GM12878 (cell line): ENCODE data around the gene MYOCD. TPM values are rescaled to one million over a fixed set of nuclear protein-coding genes. Genes with fewer than 3 reads are reported as not detected.

Source experiments
- ATAC-seq: fragments of 200-7000 bp; cut with Tn5 transposase; 3 replicates; pipeline ENCODE4 v1.9.1; 2020; ENCODE audit warnings: mild to moderate bottlenecking, moderate library complexity
- BruUV-seq: library from RNA; stranded (reverse); fragments of 400-500 nt; replicated peaks from 2 replicates; lab custom pipeline; 2021; lab: Mats Ljungman, UMichigan
- CTCF ChIA-PET: fragments of 300-600 bp; sonication (Branson Sonifier 250); formaldehyde crosslinking; extraction: SDS; loops from one replicate; lab custom pipeline; 2021; ENCODE audit warnings: inconsistent platforms; lab: Yijun Ruan, JAX
- POLR2A ChIA-PET: fragments of 350-600 bp; formaldehyde crosslinking; extraction: SDS; loops from one replicate; lab custom pipeline; 2021; ENCODE audit warnings: inconsistent platforms; lab: Charles Lee
- RAD21 ChIA-PET: fragments of 300-600 bp; sonication (Branson Sonifier 250); formaldehyde crosslinking; loops from one replicate; lab custom pipeline; 2023; ENCODE audit warnings: antibody characterized with exemption; ENCODE audit not compliant: unreplicated experiment; lab: Charles Lee
- SMC1A ChIA-PET: fragments of 300-600 bp; sonication (Branson Sonifier 250); formaldehyde crosslinking; loops from one replicate; lab custom pipeline; 2023; ENCODE audit not compliant: unreplicated experiment, uncharacterized antibody; lab: Charles Lee
- DNase-seq: peaks from one replicate; pipeline ENCODE4 v3.0.0-alpha.2; 2011; ENCODE audit warnings: low read depth, low spot score
- FAIRE-seq: peaks from 3 replicates; lab custom pipeline; 2011; peaks lifted over from hg19 to GRCh38; lab: Jason Lieb, UNC
- H2AFZ ChIP-seq: 2 replicates; pipeline ENCODE4 v1.6.0; 2011; ENCODE audit warnings: low read depth, low read length, control low read depth; ENCODE audit not compliant: control insufficient read depth
- H3K27ac ChIP-seq: 2 replicates; pipeline ENCODE4 v1.5.1; 2011; ENCODE audit warnings: control low read depth; ENCODE audit not compliant: control insufficient read depth, insufficient read depth
- H3K27me3 ChIP-seq, 2 experiments: replicated peaks in 1 of 2; 2 replicates each; pipeline versions ENCODE4 v1.6.0 to v1.6.1; 2011; ENCODE audit warnings: low read length in 1 of 2; ENCODE audit not compliant: control insufficient read depth in 2 of 2, insufficient read depth in 2 of 2
- H3K36me3 ChIP-seq, 2 experiments: 2 replicates each; pipeline ENCODE4 v1.5.1; 2011; ENCODE audit warnings: low read length in 1 of 2; ENCODE audit not compliant: control insufficient read depth in 2 of 2, insufficient read depth in 2 of 2
- H3K4me1 ChIP-seq: 2 replicates; pipeline ENCODE4 v1.6.1; 2011; ENCODE audit warnings: mild to moderate bottlenecking, low read length, moderate library complexity, mixed read lengths; ENCODE audit not compliant: control insufficient read depth, insufficient read depth
- H3K4me2 ChIP-seq: 2 replicates; pipeline ENCODE4 v1.6.0; 2011; ENCODE audit warnings: control low read depth; ENCODE audit not compliant: control insufficient read depth, insufficient read depth
- H3K4me3 ChIP-seq: fragments of 200-600 bp; sonication (generic); 2 replicates; pipeline ENCODE4 v1.5.1; 2016
- H3K79me2 ChIP-seq: 2 replicates; pipeline ENCODE4 v1.6.0; 2011; ENCODE audit warnings: low read length; ENCODE audit not compliant: control insufficient read depth, insufficient read depth
- H3K9ac ChIP-seq: 2 replicates; pipeline ENCODE4 v1.8.0; 2011; ENCODE audit warnings: low read length, control low read depth, mixed read lengths; ENCODE audit not compliant: control insufficient read depth, insufficient read depth
- H3K9me3 ChIP-seq: replicated peaks from 3 replicates; pipeline ENCODE4 v1.5.1; 2011; ENCODE audit warnings: mild to moderate bottlenecking, low read length; ENCODE audit not compliant: control insufficient read depth, insufficient read depth
- H4K20me1 ChIP-seq: 2 replicates; pipeline ENCODE4 v1.6.0; 2011; ENCODE audit not compliant: control insufficient read depth, insufficient read depth
- POLR2AphosphoS5 ChIP-seq: IDR thresholded peaks from 2 replicates; pipeline ENCODE4 v1.6.1; 2011; ENCODE audit warnings: mild to moderate bottlenecking, low read length, inconsistent platforms
- RB1 ChIP-seq: fragments of 450-650 bp; formaldehyde crosslinking; IDR thresholded peaks from 2 replicates; pipeline ENCODE4 v1.6.1; 2017; ENCODE audit warnings: mild to moderate bottlenecking, borderline replicate concordance
- SREBF1 ChIP-seq: IDR thresholded peaks from 2 replicates; pipeline ENCODE4 v1.6.1; 2012; ENCODE audit warnings: mild to moderate bottlenecking, low read length
- TCF7 ChIP-seq: IDR thresholded peaks from 2 replicates; pipeline ENCODE4 v1.6.1; 2014; ENCODE audit warnings: antibody characterized with exemption, borderline replicate concordance
- ZNF622 ChIP-seq: fragments of 450-650 bp; IDR thresholded peaks from 2 replicates; pipeline ENCODE4 v1.6.1; 2017; ENCODE audit warnings: mild to moderate bottlenecking, inconsistent platforms
- WGBS: methylation state at CpG from one replicate; pipeline ENCODE4 v1.1.6; 2016; ENCODE audit warnings: low lambda C conversion rate; ENCODE audit not compliant: insufficient replicate concordance, insufficient coverage; ENCODE audit errors: missing lambda C conversion rate; 5-methylcytosine and 5-hydroxymethylcytosine counted together
- in situ Hi-C: fragments of 300-500 bp; cut with MboI; formaldehyde crosslinking; loops from 9 replicates; pipeline ENCODE4 v1.14.3; 2018; ENCODE audit warnings: mixed read lengths
- intact Hi-C: fragments of 100-400 bp; cut with micrococcal nuclease; formaldehyde crosslinking; loops from one replicate; pipeline ENCODE4 v1.14.2; 2022; ENCODE audit not compliant: unreplicated experiment
- polyA plus RNA-seq, 11 experiments: library from polyadenylated mRNA; depleted of rRNA in 4 of 11; unstranded in 6 of 11; stranded (reverse) in 5 of 11; fragments of >200 nt; fragmentation: Nextera tagmentation in 4 of 11; fragmentation: Illumina TruSeq in 1 of 11; extraction: Ambion mirVana in 4 of 11; extraction: Trizol in 1 of 11; gene quantifications; 1 replicate in 1 of 11; 2 replicates in 10 of 11; pipeline versions ENCODE4 v1.2.1 to v1.2.3, GENCODE V29; 2011 to 2016; ENCODE audit warnings: inconsistent platforms in 2 of 11, missing spikeins in 2 of 11, low read depth in 1 of 11
- total RNA-seq, 4 experiments: library from RNA; depleted of rRNA in 3 of 4; stranded (reverse); fragments of >200 nt in 3 of 4; fragmentation: Illumina TruSeq in 1 of 4; extraction: Trizol in 1 of 4; gene quantifications; 2 replicates each; pipeline versions ENCODE4 v1.2.1 to v1.2.3, GENCODE V29; 2013 to 2021
- TF ChIP-seq, protein P1 (sequence below): fragments of 450-650 bp; formaldehyde crosslinking; IDR thresholded peaks from 2 replicates; pipeline ENCODE4 v1.4.0; 2022; ENCODE audit warnings: mild to moderate bottlenecking, moderate library complexity

The MYOCD gene
- total and polyA plus RNA-seq, 10 of the 15 experiments (the other 5 are each of a cell fraction or from before 2014, with no cell fraction given): not detected

- DNase-seq (no peak), ATAC-seq (no peak), FAIRE-seq (no peak)
- Histone ChIP-seq H3K4me2 (no peak overlapping the region), H3K4me1 (no peaks in the 10 kb centered on the region), H3K36me3 (no peaks in the 10 kb centered on the region), H4K20me1 (no peaks in the 10 kb centered on the region), H3K9me3 (no peaks in the 10 kb centered on the region), H3K79me2 (no peaks in the 10 kb centered on the region), H3K9ac (no peak overlapping the region), H3K27me3 (no peaks in the 10 kb centered on the region), H3K4me3 (no peak overlapping the region), H2AFZ (no peak overlapping the region), H3K27ac (no peak overlapping the region)
- TF ChIP-seq POLR2AphosphoS5 (no peak), TCF7 (no peak), RB1 (no peak), SREBF1 (no peak), ZNF622 (no peak)
- TF ChIP-seq, protein P1, sequence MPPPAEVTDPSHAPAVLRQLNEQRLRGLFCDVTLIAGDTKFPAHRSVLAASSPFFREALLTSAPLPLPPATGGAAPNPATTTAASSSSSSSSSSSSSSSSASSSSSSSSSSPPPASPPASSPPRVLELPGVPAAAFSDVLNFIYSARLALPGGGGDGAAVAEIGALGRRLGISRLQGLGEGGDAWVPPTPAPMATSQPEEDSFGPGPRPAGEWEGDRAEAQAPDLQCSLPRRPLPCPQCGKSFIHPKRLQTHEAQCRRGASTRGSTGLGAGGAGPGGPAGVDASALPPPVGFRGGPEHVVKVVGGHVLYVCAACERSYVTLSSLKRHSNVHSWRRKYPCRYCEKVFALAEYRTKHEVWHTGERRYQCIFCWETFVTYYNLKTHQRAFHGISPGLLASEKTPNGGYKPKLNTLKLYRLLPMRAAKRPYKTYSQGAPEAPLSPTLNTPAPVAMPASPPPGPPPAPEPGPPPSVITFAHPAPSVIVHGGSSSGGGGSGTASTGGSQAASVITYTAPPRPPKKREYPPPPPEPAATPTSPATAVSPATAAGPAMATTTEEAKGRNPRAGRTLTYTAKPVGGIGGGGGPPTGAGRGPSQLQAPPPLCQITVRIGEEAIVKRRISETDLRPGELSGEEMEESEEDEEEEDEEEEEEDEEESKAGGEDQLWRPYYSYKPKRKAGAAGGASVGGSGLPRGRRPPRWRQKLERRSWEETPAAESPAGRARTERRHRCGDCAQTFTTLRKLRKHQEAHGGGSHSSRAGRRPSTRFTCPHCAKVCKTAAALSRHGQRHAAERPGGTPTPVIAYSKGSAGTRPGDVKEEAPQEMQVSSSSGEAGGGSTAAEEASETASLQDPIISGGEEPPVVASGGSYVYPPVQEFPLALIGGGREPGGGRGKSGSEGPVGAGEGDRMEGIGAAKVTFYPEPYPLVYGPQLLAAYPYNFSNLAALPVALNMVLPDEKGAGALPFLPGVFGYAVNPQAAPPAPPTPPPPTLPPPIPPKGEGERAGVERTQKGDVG (CRISPR knock-in tag): no peak
- in situ Hi-C loops: no loop called here
- intact Hi-C loops: loop anchor here (10.0 kb wide), 1 partner anchor 332 kb away; no protein-coding TSS in a partner anchor
- SMC1A ChIA-PET: interaction anchor here (0.6 to 1.4 kb wide), 2 partner anchors 18 to 106 kb away, joined by 3 to 4 read pairs; no protein-coding TSS in a partner anchor
- POLR2A ChIA-PET: no interaction called here
- CTCF ChIA-PET: no interaction called here
- RAD21 ChIA-PET: interaction anchor here (0.6 kb wide), 1 partner anchor 114 kb away, joined by 3 read pairs; no protein-coding TSS in a partner anchor
- BruUV-seq: no TSS peak
- 0% methylated on average over 2 of the region's 2 CpGs for WGBS
Observed at GRCh38 chr17:12672947-12673346, 7.3 kb downstream of the MYOCD start.
